OCI-LY3 (cell line): ENCODE data around the gene SLC12A4.
"Not testable (repeated sequence)": the region's sequence is repeated elsewhere in the genome, so short reads cannot be mapped to it uniquely, and the experiment has no call there.

Experiments used
- H2AFZ ChIP-seq: fragments of 200-600, 300-600 bp; shearing (Covaris generic); 2 replicates; pipeline ENCODE4 v1.6.0; 2014; ENCODE audit warnings: antibody characterized with exemption, low read depth, low read length
- H3K27ac ChIP-seq: fragments of 200-600, 300-600 bp; sonication (generic); 2 replicates; pipeline ENCODE4 v1.5.1; 2014; ENCODE audit warnings: mild to moderate bottlenecking, low read length, moderate library complexity, mixed read lengths
- H3K27me3 ChIP-seq: fragments of 200-600, 300-600 bp; sonication (generic); 2 replicates; pipeline ENCODE4 v1.6.1; 2014; ENCODE audit warnings: low read depth, low read length, mixed read lengths
- H3K36me3 ChIP-seq: fragments of 200-600, 300-600 bp; sonication (generic); replicated peaks from 2 replicates; pipeline ENCODE3; 2014; ENCODE audit warnings: low read depth, low read length, mixed read lengths
- H3K4me1 ChIP-seq: fragments of 300-600, 200-600 bp; sonication (generic); 2 replicates; pipeline ENCODE4 v1.6.1; 2014; ENCODE audit warnings: low read length, mixed read lengths
- H3K4me2 ChIP-seq: fragments of 200-600, 300-600 bp; sonication (generic); 2 replicates; pipeline ENCODE4 v1.6.1; 2014; ENCODE audit warnings: low read length, mixed read lengths
- H3K4me3 ChIP-seq: fragments of 300-600, 200-600 bp; sonication (generic); 2 replicates; pipeline ENCODE4 v1.5.1; 2014; ENCODE audit warnings: antibody characterized with exemption, mild to moderate bottlenecking, low read length, moderate library complexity
- H3K79me2 ChIP-seq: fragments of 300-600, 200-600 bp; shearing (Covaris generic); 2 replicates; pipeline ENCODE4 v1.6.1; 2014; ENCODE audit warnings: mild to moderate bottlenecking, low read length, mixed read lengths
- H3K9ac ChIP-seq: fragments of 300-600, 200-600 bp; shearing (Covaris generic); 2 replicates; pipeline ENCODE4 v1.6.0; 2014; ENCODE audit warnings: mild to moderate bottlenecking, low read length, moderate library complexity
- H3K9me3 ChIP-seq: fragments of 200-600, 300-600 bp; shearing (Covaris generic); 2 replicates; pipeline ENCODE4 v1.6.1; 2014; ENCODE audit warnings: low read length, mixed read lengths; ENCODE audit not compliant: insufficient read depth
- H4K20me1 ChIP-seq: fragments of 200-600, 300-600 bp; sonication (generic); 2 replicates; pipeline ENCODE4 v1.6.1; 2016; ENCODE audit warnings: low read length, mixed read lengths; ENCODE audit not compliant: insufficient read depth
- CTCF ChIP-seq: fragments of 200-600, 300-600 bp; sonication (generic); IDR thresholded peaks from 2 replicates; pipeline ENCODE4 v1.5.1; 2014; ENCODE audit warnings: antibody characterized with exemption, low read length, low read depth
- EZH2phosphoT487 ChIP-seq: fragments of 200-600 bp; shearing (Covaris generic); IDR thresholded peaks from 2 replicates; pipeline ENCODE4 v1.6.1; 2018; ENCODE audit warnings: antibody characterized with exemption, mixed run types, low read depth

Gene SLC12A4

DNA sequence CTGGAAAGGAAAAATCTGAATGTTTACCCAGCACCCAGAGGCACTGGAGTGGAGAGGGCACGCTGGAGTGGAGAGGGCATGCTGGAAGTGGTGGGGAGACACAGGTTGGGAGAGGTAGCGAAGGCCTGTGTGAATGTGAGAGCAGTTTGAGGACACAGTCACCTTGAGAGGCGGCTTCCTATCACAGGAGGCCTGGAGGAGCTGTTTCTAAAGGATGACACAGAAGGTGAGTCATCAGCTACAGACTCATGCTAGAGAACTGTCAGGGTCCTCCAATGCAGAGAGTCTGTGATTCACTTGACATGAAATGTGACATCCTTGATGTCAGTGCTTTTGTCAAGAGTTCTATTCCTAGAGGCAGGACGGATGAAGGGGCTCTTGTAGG lies 50.6 kb downstream of the SLC12A4 start:
- no peaks in the 10 kb centered on the region for H3K4me1 ChIP-seq
- H3K4me3 ChIP-seq: no peak overlapping the region
- H3K36me3 ChIP-seq: no peaks in the 10 kb centered on the region
- no peak overlapping the region for H3K27ac ChIP-seq
- no peaks in the 10 kb centered on the region for H3K9me3 ChIP-seq
- peaks cover 3% of the 10 kb centered on the region; the same call in 1 of the 2 replicates for H4K20me1 ChIP-seq
- H3K79me2 ChIP-seq: no peaks in the 10 kb centered on the region
- no peaks in the 10 kb centered on the region for H3K27me3 ChIP-seq
- no peak overlapping the region for H2AFZ ChIP-seq
- H3K9ac ChIP-seq: no peak overlapping the region
- H3K4me2 ChIP-seq: no peak overlapping the region
- no peak for TF ChIP-seq CTCF
- no peak for TF ChIP-seq EZH2phosphoT487

GRCh38 chr16:67917140-67917851 lies 51.1 kb downstream of the SLC12A4 start:
- TF ChIP-seq EZH2phosphoT487 (no peak), CTCF (no peak)
- Histone ChIP-seq H3K27ac (no peak overlapping the region), H3K36me3 (no peaks in the 10 kb centered on the region), H2AFZ (no peak overlapping the region), H4K20me1 (peaks cover 3% of the 10 kb centered on the region; the same call in 1 of the 2 replicates), H3K27me3 (no peaks in the 10 kb centered on the region), H3K9ac (no peak overlapping the region), H3K4me1 (no peaks in the 10 kb centered on the region), H3K4me3 (no peak overlapping the region), H3K9me3 (no peaks in the 10 kb centered on the region), H3K79me2 (no peaks in the 10 kb centered on the region), H3K4me2 (no peak overlapping the region)

- Histone ChIP-seq H3K4me2 (no peak overlapping the region), H3K4me1 (no peaks in the 10 kb centered on the region), H3K27ac (no peak overlapping the region), H3K79me2 (no peaks in the 10 kb centered on the region), H3K27me3 (no peaks in the 10 kb centered on the region), H3K36me3 (no peaks in the 10 kb centered on the region), H2AFZ (no peak overlapping the region), H3K9ac (no peak overlapping the region), H3K4me3 (no peak overlapping the region), H3K9me3 (no peaks in the 10 kb centered on the region), H4K20me1 (peaks cover 3% of the 10 kb centered on the region; the same call in 1 of the 2 replicates)
- TF ChIP-seq CTCF: no peak
- no peak for TF ChIP-seq EZH2phosphoT487
These were observed 52.4 kb downstream of the SLC12A4 start for GRCh38 chr16:67915831-67916723.

DNA sequence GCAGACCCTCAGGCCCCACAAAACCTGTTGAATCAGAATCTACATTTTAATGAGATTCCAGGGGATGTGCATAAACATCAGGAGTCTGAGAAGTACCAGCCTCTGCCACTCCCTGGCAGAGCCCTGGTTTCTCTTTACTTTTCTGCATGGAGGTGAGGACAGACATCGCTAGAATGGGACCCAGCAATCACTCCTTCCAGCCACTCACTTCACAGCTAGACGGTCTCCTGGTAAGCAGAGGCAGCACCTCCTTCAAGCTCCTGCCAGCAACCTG lies 53.0 kb downstream of the SLC12A4 start:
- H3K36me3 ChIP-seq, H3K27ac ChIP-seq, H3K4me2 ChIP-seq, H3K79me2 ChIP-seq, H3K4me1 ChIP-seq, H2AFZ ChIP-seq, H3K9ac ChIP-seq, H3K27me3 ChIP-seq, H3K9me3 ChIP-seq, H3K4me3 ChIP-seq, H4K20me1 ChIP-seq: not testable (repeated sequence)
